Esophagus muscularis mucosa (tissue), 3 donors: Measurements from ENCODE around the gene XRCC1.

Source experiments
- POLR2AphosphoS5 ChIP-seq, 2 donors: sonication (generic); formaldehyde crosslinking; IDR thresholded peaks; one replicate each; pipeline ENCODE4 v1.6.1; 2017; ENCODE audit warnings: antibody characterized with exemption in 2 of 2
- TF ChIP-seq, protein P1 (sequence below), 3 experiments: fragments of 200-600 bp in 2 of 3; fragments of 450-650 bp in 1 of 3; sonication (generic) in 2 of 3; IDR thresholded peaks; one replicate each; pipeline ENCODE4 v1.5.1; 2017 to 2019; ENCODE audit warnings: antibody characterized with exemption in 3 of 3, mild to moderate bottlenecking in 2 of 3, moderate library complexity in 1 of 3

- TF ChIP-seq, protein P1, sequence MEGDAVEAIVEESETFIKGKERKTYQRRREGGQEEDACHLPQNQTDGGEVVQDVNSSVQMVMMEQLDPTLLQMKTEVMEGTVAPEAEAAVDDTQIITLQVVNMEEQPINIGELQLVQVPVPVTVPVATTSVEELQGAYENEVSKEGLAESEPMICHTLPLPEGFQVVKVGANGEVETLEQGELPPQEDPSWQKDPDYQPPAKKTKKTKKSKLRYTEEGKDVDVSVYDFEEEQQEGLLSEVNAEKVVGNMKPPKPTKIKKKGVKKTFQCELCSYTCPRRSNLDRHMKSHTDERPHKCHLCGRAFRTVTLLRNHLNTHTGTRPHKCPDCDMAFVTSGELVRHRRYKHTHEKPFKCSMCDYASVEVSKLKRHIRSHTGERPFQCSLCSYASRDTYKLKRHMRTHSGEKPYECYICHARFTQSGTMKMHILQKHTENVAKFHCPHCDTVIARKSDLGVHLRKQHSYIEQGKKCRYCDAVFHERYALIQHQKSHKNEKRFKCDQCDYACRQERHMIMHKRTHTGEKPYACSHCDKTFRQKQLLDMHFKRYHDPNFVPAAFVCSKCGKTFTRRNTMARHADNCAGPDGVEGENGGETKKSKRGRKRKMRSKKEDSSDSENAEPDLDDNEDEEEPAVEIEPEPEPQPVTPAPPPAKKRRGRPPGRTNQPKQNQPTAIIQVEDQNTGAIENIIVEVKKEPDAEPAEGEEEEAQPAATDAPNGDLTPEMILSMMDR (IDR thresholded peaks at IDR 0.05): no peak
- TF ChIP-seq POLR2AphosphoS5 (IDR thresholded peaks at IDR 0.05): no peak
Observed at GRCh38 chr19:43594081-43594697, 18.9 kb upstream of the XRCC1 start.
